ENCODE measurements around the gene IFI27. TPM values are rescaled to one million over a fixed set of nuclear protein-coding genes. Genes with fewer than 3 reads are reported as not detected.
A peak's percentile ranks its signal among the peaks of the same experiment; 100 is the strongest.

IFI27 gene
- total RNA-seq, 1 donor, result 20.2 TPM

- DNase-seq (ENCODE audit: low read depth), result no peak
- H3K4me3 ChIP-seq (ENCODE audit: low read depth, low read length), result no peak overlapping the region
- no peak for TF ChIP-seq CTCF (IDR thresholded peaks at IDR 0.05; ENCODE audit: insufficient read depth, low read length)
Measured at GRCh38 chr14:94089479-94089878, 21.1 kb upstream of the IFI27 start.

GRCh38 chr14:94093418-94093817, 17.1 kb upstream of the IFI27 start:
- no peak for DNase-seq (ENCODE audit: low read depth)
- TF ChIP-seq CTCF (IDR thresholded peaks at IDR 0.05; ENCODE audit: insufficient read depth, low read length), result no peak
- H3K4me3 ChIP-seq (ENCODE audit: low read depth, low read length), result no peak overlapping the region

GRCh38 chr14:94097091-94097490, 13.4 kb upstream of the IFI27 start:
- no peak overlapping the region for H3K4me3 ChIP-seq (ENCODE audit: low read depth, low read length)
- no peak for TF ChIP-seq CTCF (IDR thresholded peaks at IDR 0.05; ENCODE audit: insufficient read depth, low read length)
- no peak for DNase-seq (ENCODE audit: low read depth)

- no peak overlapping the region for H3K4me3 ChIP-seq (ENCODE audit: low read depth, low read length)
- DNase-seq (ENCODE audit: low read depth), result peak; percentile 51
- no peak for TF ChIP-seq CTCF (IDR thresholded peaks at IDR 0.05; ENCODE audit: insufficient read depth, low read length)
Measured at GRCh38 chr14:94098326-94098992, 12.1 kb upstream of the IFI27 start.

- TF ChIP-seq CTCF (IDR thresholded peaks at IDR 0.05; ENCODE audit: insufficient read depth, low read length), result no peak
- no peak overlapping the region for H3K4me3 ChIP-seq (ENCODE audit: low read depth, low read length)
- DNase-seq (ENCODE audit: low read depth), result no peak
Measured at GRCh38 chr14:94099006-94099405, 11.5 kb upstream of the IFI27 start.

GRCh38 chr14:94100847-94101246, 9.7 kb upstream of the IFI27 start:
- no peak for TF ChIP-seq CTCF (IDR thresholded peaks at IDR 0.05; ENCODE audit: insufficient read depth, low read length)
- DNase-seq (ENCODE audit: low read depth), result peak; percentile 64
- H3K4me3 ChIP-seq (ENCODE audit: low read depth, low read length), result no peak overlapping the region

- no peak overlapping the region for H3K4me3 ChIP-seq (ENCODE audit: low read depth, low read length)
Measured at GRCh38 chr14:94101748-94102147, 8.8 kb upstream of the IFI27 start.

More at GRCh38 chr14:94101748-94102147, 8.8 kb upstream of the IFI27 start:
- no peak for TF ChIP-seq CTCF (IDR thresholded peaks at IDR 0.05; ENCODE audit: insufficient read depth, low read length)
- DNase-seq (ENCODE audit: low read depth), result no peak
